Sigmoid colon (tissue), 4 donors: ENCODE data around the gene ASH1L.

Experiments
- EP300 ChIP-seq, 4 donors: sonication (generic); formaldehyde crosslinking; IDR thresholded peaks; one replicate each; pipeline ENCODE4 v1.6.1; 2017; ENCODE audit warnings: antibody characterized with exemption in 4 of 4
- POLR2A ChIP-seq, 2 donors: fragments of 450-650 bp; IDR thresholded peaks; one replicate each; pipeline ENCODE4 v1.6.1; 2016; ENCODE audit warnings: antibody characterized with exemption in 2 of 2, mild to moderate bottlenecking in 2 of 2, moderate library complexity in 2 of 2
- POLR2AphosphoS5 ChIP-seq, 4 donors: sonication (generic); formaldehyde crosslinking; IDR thresholded peaks; one replicate each; pipeline ENCODE4 v1.6.1; 2017; ENCODE audit warnings: antibody characterized with exemption in 4 of 4
- TF ChIP-seq, protein P1 (sequence below), 4 experiments: fragments of 450-650 bp in 3 of 4; fragments of 200-600 bp in 1 of 4; IDR thresholded peaks; one replicate each; pipeline ENCODE4 v1.5.1; 2016 to 2019; ENCODE audit warnings: antibody characterized with exemption in 4 of 4, mild to moderate bottlenecking in 3 of 4, moderate library complexity in 2 of 4

GRCh38 chr1:155301342-155301841 is 261.2 kb downstream of the ASH1L start, which contains the start of gene PKLR:
- no peak for TF ChIP-seq POLR2A (IDR thresholded peaks at IDR 0.05)
- TF ChIP-seq, protein P1, sequence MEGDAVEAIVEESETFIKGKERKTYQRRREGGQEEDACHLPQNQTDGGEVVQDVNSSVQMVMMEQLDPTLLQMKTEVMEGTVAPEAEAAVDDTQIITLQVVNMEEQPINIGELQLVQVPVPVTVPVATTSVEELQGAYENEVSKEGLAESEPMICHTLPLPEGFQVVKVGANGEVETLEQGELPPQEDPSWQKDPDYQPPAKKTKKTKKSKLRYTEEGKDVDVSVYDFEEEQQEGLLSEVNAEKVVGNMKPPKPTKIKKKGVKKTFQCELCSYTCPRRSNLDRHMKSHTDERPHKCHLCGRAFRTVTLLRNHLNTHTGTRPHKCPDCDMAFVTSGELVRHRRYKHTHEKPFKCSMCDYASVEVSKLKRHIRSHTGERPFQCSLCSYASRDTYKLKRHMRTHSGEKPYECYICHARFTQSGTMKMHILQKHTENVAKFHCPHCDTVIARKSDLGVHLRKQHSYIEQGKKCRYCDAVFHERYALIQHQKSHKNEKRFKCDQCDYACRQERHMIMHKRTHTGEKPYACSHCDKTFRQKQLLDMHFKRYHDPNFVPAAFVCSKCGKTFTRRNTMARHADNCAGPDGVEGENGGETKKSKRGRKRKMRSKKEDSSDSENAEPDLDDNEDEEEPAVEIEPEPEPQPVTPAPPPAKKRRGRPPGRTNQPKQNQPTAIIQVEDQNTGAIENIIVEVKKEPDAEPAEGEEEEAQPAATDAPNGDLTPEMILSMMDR (IDR thresholded peaks at IDR 0.05) = no peak
- no peak for TF ChIP-seq EP300 (IDR thresholded peaks at IDR 0.05)
- TF ChIP-seq POLR2AphosphoS5 (IDR thresholded peaks at IDR 0.05) = no peak
